ENCODE data around the gene TAF1A. TPM values are rescaled to one million over a fixed set of nuclear protein-coding genes. Genes with fewer than 3 reads are reported as not detected.

TAF1A gene
- total and polyA plus RNA-seq, 2 of the 8 experiments (the other 6 are each of a cell fraction or from before 2014, with no cell fraction given), result 3.3 to 16.7 TPM

DNA sequence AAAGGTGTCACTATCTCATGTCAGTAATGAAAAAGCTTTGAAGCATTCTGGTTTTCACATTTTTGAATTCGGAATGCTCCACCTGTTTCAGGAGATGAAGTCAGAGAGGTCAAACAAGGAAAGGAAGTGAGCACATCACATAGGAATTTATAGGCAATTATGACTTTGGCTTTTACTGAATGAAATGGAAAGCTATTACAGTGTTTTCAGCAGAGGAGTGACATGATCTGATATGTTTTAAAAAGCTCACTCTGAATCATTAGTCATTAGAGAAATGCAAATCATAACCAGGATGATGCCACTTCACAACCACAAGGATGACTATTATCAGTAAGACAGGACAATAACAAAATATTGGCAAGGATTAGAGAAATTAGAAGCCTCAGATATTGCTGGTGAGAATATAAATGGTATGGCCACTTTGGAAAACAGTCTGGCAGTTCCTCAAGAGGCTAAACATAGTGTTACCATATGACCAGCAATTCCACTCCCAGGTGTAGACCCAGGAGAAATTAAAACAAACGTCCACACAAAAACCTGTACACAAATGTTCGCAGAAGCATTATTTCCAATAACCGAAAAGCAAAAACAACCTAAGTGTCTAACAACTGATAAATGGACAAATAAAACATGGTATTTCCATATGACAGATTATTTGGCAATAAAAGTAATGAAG lies 7.5 kb downstream of the TAF1A start:
- H3K18ac ChIP-seq (ENCODE audit: extremely low read depth, low read length), result no peak overlapping the region
- DNase-seq (ENCODE audit: low read depth in 1 of 2, low spot score in 2 of 2) (no peak), FAIRE-seq (no peak)
- no peak overlapping the region for H4K91ac ChIP-seq (replicated peaks; ENCODE audit: insufficient read length, low read length)
- CTCF ChIA-PET (ENCODE audit: partially characterized antibody), result interaction anchor here (0.6 kb wide), 1 partner anchor 872 kb away, joined by 4 read pairs; no protein-coding TSS in a partner anchor
- H3K56ac ChIP-seq (replicated peaks; ENCODE audit: insufficient read length, low read depth, low read length), result no peak overlapping the region
- H2BK20ac ChIP-seq (ENCODE audit: low read length), result no peak overlapping the region
- WGBS, 2 experiments (ENCODE audit: extremely low coverage in 1 of 2, insufficient coverage in 1 of 2, insufficient read length in 1 of 2, insufficient replicate concordance in 2 of 2, low coverage in 1 of 2, low lambda C conversion rate in 2 of 2, missing lambda C conversion rate in 1 of 2), result 93% methylated on average over 4 of the region's 4 CpGs; no CpG with 5 or more reads in 1 of the 2 experiments
- no peak overlapping the region for H3K4me3 ChIP-seq (ENCODE audit: extremely low read depth in 1 of 4, insufficient read depth in 2 of 4, low read depth in 3 of 4, low read length in 4 of 4)
- POLR2A ChIA-PET (ENCODE audit: partially characterized antibody), result no interaction called here
- H2BK5ac ChIP-seq (ENCODE audit: low read depth, low read length), result no peak overlapping the region
- H3K23ac ChIP-seq (ENCODE audit: insufficient read length), result no peak overlapping the region
- H3K9me3 ChIP-seq (ENCODE audit: insufficient read depth in 2 of 2, low read depth in 1 of 2, low read length in 1 of 2), result no peaks in the 10 kb centered on the region
- no peak overlapping the region for H4K8ac ChIP-seq (ENCODE audit: extremely low read depth, insufficient read depth, low read length)
- no peak overlapping the region for H2AK5ac ChIP-seq (ENCODE audit: low read depth, low read length)
- no peaks in the 10 kb centered on the region for H3K4me1 ChIP-seq (replicated peaks in 1 of 4; ENCODE audit: control insufficient read depth in 3 of 4, insufficient read depth in 4 of 4, low read length in 3 of 4)
- no peak overlapping the region for H2BK12ac ChIP-seq (ENCODE audit: low read depth, low read length)
- no peak overlapping the region for H3K4me2 ChIP-seq (ENCODE audit: insufficient read depth in 1 of 2, low read depth in 2 of 2, low read length in 2 of 2)
- no peak overlapping the region for H3K9ac ChIP-seq (replicated peaks in 1 of 4; ENCODE audit: extremely low read depth in 1 of 4, low read depth in 3 of 4, low read length in 3 of 4)
- no peak overlapping the region for H4K5ac ChIP-seq (ENCODE audit: insufficient read length, low read depth, low read length)
- H2AFZ ChIP-seq (ENCODE audit: low read length), result no peak overlapping the region
- no peak overlapping the region for H3K4ac ChIP-seq (replicated peaks; ENCODE audit: insufficient read length, low read depth, low read length)
- H2BK120ac ChIP-seq (replicated peaks; ENCODE audit: low read depth, low read length), result no peak overlapping the region
- H3K23me2 ChIP-seq (ENCODE audit: low read depth, low read length), result no peaks in the 10 kb centered on the region
- H4K20me1 ChIP-seq (replicated peaks in 1 of 2; ENCODE audit: control insufficient read depth in 1 of 2, insufficient read depth in 2 of 2, low read length in 2 of 2), result no peaks in the 10 kb centered on the region
- no peaks in the 10 kb centered on the region for H3K27me3 ChIP-seq (replicated peaks in 1 of 4; ENCODE audit: control insufficient read depth in 3 of 4, extremely low read depth in 1 of 4, insufficient read depth in 3 of 4, low read length in 3 of 4)
- H3K36me3 ChIP-seq (ENCODE audit: control insufficient read depth in 2 of 4, insufficient read depth in 4 of 4, low read length in 3 of 4), result peaks cover 2 to 35% (median 18%) of the 10 kb centered on the region in 4 experiments; a peak in 7 of 8 replicates
- no peak overlapping the region for H2BK15ac ChIP-seq (ENCODE audit: low read length)
- H3K27ac ChIP-seq (ENCODE audit: low read depth, low read length), result no peak overlapping the region
- no peak overlapping the region for H3K14ac ChIP-seq (ENCODE audit: insufficient read length)
- H3K79me2 ChIP-seq (ENCODE audit: control insufficient read depth in 1 of 2, insufficient read depth in 2 of 2, low read length in 2 of 2), result peaks cover 0 to 25% of the 10 kb centered on the region in 2 experiments; a peak in 2 of 4 replicates
- no peaks in the 10 kb centered on the region; the same call in 1 of the 2 replicates for H3K79me1 ChIP-seq (ENCODE audit: low read depth, low read length)
- TF ChIP-seq TAF7 (optimal IDR thresholded peaks at IDR 0.05; ENCODE audit: borderline replicate concordance, low read depth, low read length) (no peak), CHD2 (IDR thresholded peaks at IDR 0.05; ENCODE audit: low read length) (no peak), FOSL1 (IDR thresholded peaks at IDR 0.05; ENCODE audit: insufficient read depth, low read depth, low read length) (no peak), CBX5 (IDR thresholded peaks at IDR 0.05; ENCODE audit: low read depth, low read length) (no peak), HDAC2 (IDR thresholded peaks at IDR 0.05; ENCODE audit: borderline replicate concordance in 1 of 2, low read depth in 2 of 2, low read length in 2 of 2) (no peak), JUN (IDR thresholded peaks at IDR 0.05; ENCODE audit: low read depth, low read length) (no peak)
- TF ChIP-seq, protein P1, sequence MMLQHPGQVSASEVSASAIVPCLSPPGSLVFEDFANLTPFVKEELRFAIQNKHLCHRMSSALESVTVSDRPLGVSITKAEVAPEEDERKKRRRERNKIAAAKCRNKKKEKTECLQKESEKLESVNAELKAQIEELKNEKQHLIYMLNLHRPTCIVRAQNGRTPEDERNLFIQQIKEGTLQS (IDR thresholded peaks at IDR 0.05; ENCODE audit: insufficient read depth, low read depth, low read length), result no peak
- TF ChIP-seq, protein P2, sequence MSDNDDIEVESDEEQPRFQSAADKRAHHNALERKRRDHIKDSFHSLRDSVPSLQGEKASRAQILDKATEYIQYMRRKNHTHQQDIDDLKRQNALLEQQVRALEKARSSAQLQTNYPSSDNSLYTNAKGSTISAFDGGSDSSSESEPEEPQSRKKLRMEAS (IDR thresholded peaks at IDR 0.05), result no peak
